NT2/D1 (cell line): ENCODE data around the gene RALB.

Experiments
- DNase-seq: peaks from one replicate; pipeline ENCODE4 v3.0.0-alpha.2; 2011; ENCODE audit warnings: low read depth, low spot score
- H3K27me3 ChIP-seq: 2 replicates; pipeline ENCODE4 v1.6.0; 2011; ENCODE audit warnings: mild to moderate bottlenecking; ENCODE audit not compliant: insufficient read length, insufficient read depth
- H3K36me3 ChIP-seq: 2 replicates; pipeline ENCODE4 v1.6.1; 2011; ENCODE audit warnings: mild to moderate bottlenecking, low read length, mixed read lengths; ENCODE audit not compliant: insufficient read depth, insufficient read length
- H3K4me1 ChIP-seq: 2 replicates; pipeline ENCODE4 v1.5.1; 2011; ENCODE audit not compliant: insufficient read depth, insufficient read length
- H3K4me3 ChIP-seq: 2 replicates; pipeline ENCODE4 v1.5.1; 2011; ENCODE audit warnings: low read depth; ENCODE audit not compliant: insufficient read length
- H3K9ac ChIP-seq: 2 replicates; pipeline ENCODE4 v1.6.0; 2011; ENCODE audit warnings: low read depth; ENCODE audit not compliant: insufficient read length
- H3K9me3 ChIP-seq: 2 replicates; pipeline ENCODE4 v1.5.1; 2011; ENCODE audit warnings: mild to moderate bottlenecking, low read length; ENCODE audit not compliant: insufficient read depth
- SUZ12 ChIP-seq: IDR thresholded peaks from 2 replicates; pipeline ENCODE4 v1.6.1; 2011; ENCODE audit not compliant: insufficient read length, insufficient read depth; ENCODE audit errors: extremely low read depth
- YY1 ChIP-seq: IDR thresholded peaks from 2 replicates; pipeline ENCODE4 v1.6.1; 2011; ENCODE audit not compliant: insufficient read length, insufficient read depth
- ZNF274 ChIP-seq: IDR thresholded peaks from 2 replicates; pipeline ENCODE4 v1.6.1; 2011; ENCODE audit warnings: mild to moderate bottlenecking, low read depth, low read length

RALB gene

GRCh38 chr2:120267348-120267747 is 14.7 kb downstream of the RALB start:
- DNase-seq = no peak
- Histone ChIP-seq H3K9me3 (peaks cover 7% of the 10 kb centered on the region; the same call in 1 of the 2 replicates), H3K4me1 (no peaks in the 10 kb centered on the region), H3K36me3 (no peaks in the 10 kb centered on the region), H3K27me3 (no peaks in the 10 kb centered on the region), H3K9ac (no peak overlapping the region), H3K4me3 (no peak overlapping the region)
- no peak for TF ChIP-seq ZNF274
- TF ChIP-seq YY1 = no peak
- TF ChIP-seq SUZ12 = no peak

GRCh38 chr2:120269076-120269744 is 16.6 kb downstream of the RALB start:
- Histone ChIP-seq H3K9me3 (peaks cover 7% of the 10 kb centered on the region; the same call in 1 of the 2 replicates), H3K4me1 (no peaks in the 10 kb centered on the region), H3K36me3 (no peaks in the 10 kb centered on the region), H3K27me3 (no peaks in the 10 kb centered on the region), H3K4me3 (no peak overlapping the region), H3K9ac (no peak overlapping the region)
- no peak for TF ChIP-seq YY1
- TF ChIP-seq ZNF274 = no peak
- TF ChIP-seq SUZ12 = no peak
- DNase-seq = no peak

- no peak for DNase-seq
- Histone ChIP-seq H3K9ac (no peak overlapping the region), H3K36me3 (no peaks in the 10 kb centered on the region), H3K4me3 (no peak overlapping the region), H3K27me3 (no peaks in the 10 kb centered on the region), H3K9me3 (peaks cover 10% of the 10 kb centered on the region; the same call in 1 of the 2 replicates), H3K4me1 (no peaks in the 10 kb centered on the region)
- TF ChIP-seq SUZ12 (no peak), ZNF274 (no peak), YY1 (no peak)
These were observed 17.2 kb downstream of the RALB start for GRCh38 chr2:120269816-120270215.

DNA sequence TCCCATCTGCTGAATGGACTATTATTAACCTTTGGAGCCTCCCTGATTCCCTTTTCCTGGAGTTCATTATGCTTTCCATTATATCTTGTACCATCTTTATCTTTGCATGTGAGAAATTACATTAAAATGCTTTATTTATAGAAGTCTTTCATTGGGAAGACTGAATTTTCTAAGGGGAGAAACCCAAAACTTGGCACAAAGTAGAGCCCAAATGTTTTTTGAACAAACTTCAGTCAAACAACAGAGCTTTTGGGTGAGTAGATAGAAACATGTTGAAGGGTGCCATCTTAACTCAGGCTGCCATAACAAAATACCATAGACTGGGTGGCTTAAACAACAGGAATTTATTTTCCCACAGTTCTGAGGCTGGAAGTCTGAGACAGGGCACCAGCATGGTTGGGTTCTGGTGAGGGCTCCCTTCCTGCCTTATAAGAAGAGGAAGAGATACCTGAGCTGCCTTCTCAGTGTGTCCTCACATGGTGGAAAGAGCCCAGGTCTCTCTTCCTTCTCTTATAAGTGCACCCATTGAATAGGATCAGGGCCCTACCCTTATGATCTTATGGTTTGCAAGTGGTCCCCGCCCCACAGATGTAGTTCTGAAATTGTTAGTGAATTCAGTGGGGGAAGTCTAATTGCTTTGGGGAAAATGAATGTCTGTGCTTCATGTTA is 19.2 kb downstream of the RALB start:
- no peaks in the 10 kb centered on the region for H3K4me1 ChIP-seq

DNA sequence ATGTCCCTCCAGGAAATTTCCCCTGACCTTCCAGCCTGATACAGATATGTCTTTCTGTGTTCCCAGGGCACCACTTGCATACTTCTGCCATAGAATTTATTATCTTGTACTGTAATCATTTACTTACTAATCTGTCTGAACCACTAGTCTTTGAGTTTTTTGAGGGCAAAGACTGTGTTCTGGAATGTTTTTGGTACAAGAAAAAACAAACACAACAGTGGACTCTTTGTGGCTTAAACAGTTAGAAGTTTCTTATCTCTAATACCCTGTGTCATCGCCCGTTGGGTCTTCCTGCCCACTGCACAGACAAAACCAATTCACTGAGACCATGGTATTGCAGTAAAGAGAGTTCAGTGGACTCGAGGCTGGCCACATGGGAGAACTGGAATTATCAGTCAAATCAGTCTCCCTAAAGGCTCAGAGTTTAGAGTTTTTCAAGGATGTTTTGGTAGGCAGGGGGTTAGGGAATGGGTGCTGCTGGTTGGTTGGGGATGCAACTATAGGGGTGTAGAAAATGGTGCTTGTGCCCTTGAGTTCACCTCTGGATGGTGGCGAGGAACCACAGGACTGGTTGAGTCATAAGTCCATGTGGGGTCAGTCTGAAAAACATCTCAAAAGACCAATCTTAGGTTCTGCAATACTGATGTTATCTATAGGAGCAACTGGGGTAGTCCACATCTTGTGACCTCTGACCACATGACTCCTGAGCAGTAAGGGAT is 20.3 kb downstream of the RALB start:
- H3K4me1 ChIP-seq = peaks cover 4% of the 10 kb centered on the region
- no peak for TF ChIP-seq ZNF274
- TF ChIP-seq SUZ12 = no peak
- no peak for TF ChIP-seq YY1
- H3K36me3 ChIP-seq = no peaks in the 10 kb centered on the region
- H3K4me3 ChIP-seq = no peak overlapping the region
- H3K9me3 ChIP-seq = peaks cover 26% of the 10 kb centered on the region
- no peaks in the 10 kb centered on the region for H3K27me3 ChIP-seq
- no peak for DNase-seq
- H3K9ac ChIP-seq = no peak overlapping the region

More for the DNA sequence above, 19.2 kb downstream of the RALB start:
- Histone ChIP-seq H3K9me3 (peaks cover 26% of the 10 kb centered on the region), H3K36me3 (no peaks in the 10 kb centered on the region), H3K9ac (no peak overlapping the region), H3K27me3 (no peaks in the 10 kb centered on the region), H3K4me3 (no peak overlapping the region)
- no peak for DNase-seq
- TF ChIP-seq ZNF274 (no peak), SUZ12 (no peak), YY1 (no peak)

DNA sequence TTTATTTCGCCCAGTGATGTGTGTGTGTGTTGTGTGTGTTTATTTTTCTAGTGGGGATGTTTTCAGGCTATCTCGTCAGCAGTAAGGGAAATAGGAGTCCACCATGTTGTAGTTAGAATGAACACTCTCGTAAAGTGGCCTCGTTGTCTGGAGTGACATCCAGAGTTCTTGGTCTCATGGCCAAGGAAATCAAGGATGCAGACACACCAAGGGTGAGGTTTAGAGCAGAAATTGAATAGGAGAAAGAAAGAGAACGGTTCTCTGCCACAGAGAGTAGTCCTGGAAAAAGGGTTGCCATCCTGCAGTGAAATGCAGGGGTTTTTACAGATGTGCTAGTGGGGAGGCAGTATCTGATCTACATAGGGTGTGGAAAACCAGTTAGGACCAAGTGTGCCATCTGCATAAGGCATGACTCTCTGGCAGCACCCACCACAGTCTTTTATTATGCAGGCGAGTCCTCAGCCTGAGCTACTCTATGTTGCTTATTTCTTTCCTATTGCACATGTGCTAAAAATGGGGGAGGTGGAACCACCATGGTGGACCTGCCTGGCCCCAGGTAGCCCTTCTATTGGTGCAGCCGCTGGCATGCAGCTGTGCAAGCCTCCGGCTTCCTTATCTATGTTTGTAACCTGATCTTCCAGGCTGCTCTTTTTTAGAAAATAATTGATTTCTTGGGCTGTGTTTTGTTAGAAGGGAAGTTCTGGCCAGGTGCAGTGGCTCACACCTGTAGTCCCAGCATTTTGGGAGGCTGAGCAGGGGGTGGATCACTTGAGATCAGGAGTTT is 23.2 kb downstream of the RALB start:
- no peaks in the 10 kb centered on the region for H3K27me3 ChIP-seq
- no peak for DNase-seq

More for the DNA sequence above, 23.2 kb downstream of the RALB start:
- no peak for TF ChIP-seq SUZ12
- TF ChIP-seq ZNF274 = no peak
- no peak for TF ChIP-seq YY1
- Histone ChIP-seq H3K4me3 (no peak overlapping the region), H3K9ac (no peak overlapping the region), H3K36me3 (peaks cover 12% of the 10 kb centered on the region), H3K9me3 (peaks cover 18% of the 10 kb centered on the region), H3K4me1 (peaks cover 7% of the 10 kb centered on the region)
